Ishikawa (cell line): ENCODE results near the gene CLRN2.

Experiments
- CEBPB ChIP-seq: IDR thresholded peaks from 2 replicates; pipeline ENCODE4 v1.6.1; 2012
- CREB1 ChIP-seq: IDR thresholded peaks from 2 replicates; pipeline ENCODE4 v1.6.1; 2012; ENCODE audit warnings: low read depth
- EGR1 ChIP-seq: IDR thresholded peaks from 2 replicates; pipeline ENCODE4 v1.6.1; 2012
- EP300 ChIP-seq: IDR thresholded peaks from 2 replicates; pipeline ENCODE4 v1.6.1; 2012; ENCODE audit warnings: borderline replicate concordance
- FOXM1 ChIP-seq: IDR thresholded peaks from 2 replicates; pipeline ENCODE4 v1.6.1; 2012; ENCODE audit warnings: low read depth, borderline replicate concordance
- NFIC ChIP-seq: IDR thresholded peaks from 2 replicates; pipeline ENCODE4 v1.6.1; 2012
- RAD21 ChIP-seq: IDR thresholded peaks from 2 replicates; pipeline ENCODE4 v1.6.1; 2012; ENCODE audit warnings: low read depth
- TAF1 ChIP-seq: IDR thresholded peaks from 2 replicates; pipeline ENCODE4 v1.6.1; 2012; ENCODE audit warnings: low read depth, mild to moderate bottlenecking
- TCF12 ChIP-seq: IDR thresholded peaks from 2 replicates; pipeline ENCODE4 v1.6.1; 2012; ENCODE audit warnings: low read depth
- TEAD4 ChIP-seq: IDR thresholded peaks from 2 replicates; pipeline ENCODE4 v1.6.1; 2012
- YY1 ChIP-seq: IDR thresholded peaks from 2 replicates; pipeline ENCODE4 v1.6.1; 2012; ENCODE audit warnings: low read depth
- ZBTB7A ChIP-seq: IDR thresholded peaks from 2 replicates; pipeline ENCODE4 v1.6.1; 2012; ENCODE audit warnings: low read depth
- TF ChIP-seq, protein P1 (sequence below): IDR thresholded peaks from 2 replicates; pipeline ENCODE4 v1.6.1; 2012; ENCODE audit warnings: low read depth, mild to moderate bottlenecking
- TF ChIP-seq, protein P2 (sequence below): IDR thresholded peaks from 2 replicates; pipeline ENCODE4 v1.6.1; 2012
- TF ChIP-seq, protein P3 (sequence below): IDR thresholded peaks from 2 replicates; pipeline ENCODE4 v1.6.1; 2012

CLRN2 gene

DNA sequence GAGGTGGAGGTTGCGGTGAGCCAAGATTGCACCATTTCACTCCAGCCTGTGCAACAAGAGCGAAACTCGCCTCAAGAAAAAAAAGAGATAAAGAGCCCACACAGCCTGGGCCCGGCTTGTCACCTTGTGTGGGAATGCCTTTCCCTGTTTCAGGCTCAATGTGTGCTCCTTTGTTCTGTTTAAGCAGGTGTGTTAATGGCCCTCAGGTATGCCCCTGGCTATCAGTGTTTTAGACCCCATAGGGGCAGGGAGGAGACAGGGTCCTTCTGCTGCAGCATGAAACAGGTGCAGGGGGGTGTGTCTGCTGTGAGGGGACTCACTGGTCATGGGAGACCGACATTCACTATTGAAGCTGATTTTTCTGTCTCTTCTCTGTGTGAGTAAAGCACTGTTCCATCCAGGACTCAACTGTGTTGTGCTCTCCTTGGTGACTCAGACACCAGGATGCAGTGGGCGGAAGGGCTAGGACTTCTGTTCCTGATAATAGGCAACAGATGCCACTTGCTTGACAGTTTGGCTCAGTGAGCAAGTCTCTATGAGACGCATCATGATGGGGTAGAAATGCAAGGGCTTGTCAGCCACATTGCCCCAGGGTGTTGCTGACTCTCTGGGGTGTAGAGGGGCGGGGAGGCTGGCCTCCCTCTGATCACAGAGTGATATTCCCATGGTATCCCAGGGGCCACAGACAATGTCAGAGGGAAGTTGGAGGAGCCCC, 46.4 kb downstream of the CLRN2 start:
- no peak for TF ChIP-seq TEAD4
- no peak for TF ChIP-seq CREB1

DNA sequence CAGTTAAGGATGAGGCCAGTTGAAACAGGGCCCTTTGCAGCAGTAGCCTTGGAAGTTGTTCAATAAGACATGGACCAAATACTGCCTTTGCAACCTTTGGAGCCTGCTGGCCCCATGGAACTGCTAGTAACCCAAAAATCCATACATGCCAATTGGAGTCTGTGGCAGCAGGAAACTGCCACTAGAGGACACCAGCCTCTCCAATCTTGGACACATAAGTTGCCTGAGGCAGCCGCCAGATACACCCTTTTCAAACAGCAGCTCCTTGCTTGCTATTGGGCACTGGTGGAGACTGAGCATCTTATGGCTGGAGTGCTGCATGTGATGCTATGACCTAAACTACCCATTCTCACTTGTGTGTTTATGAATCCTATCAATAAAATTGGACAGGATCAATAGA, 47.2 kb downstream of the CLRN2 start:
- TF ChIP-seq ZBTB7A (no peak), EP300 (no peak), TAF1 (no peak), EGR1 (no peak), TCF12 (no peak), TEAD4 (no peak), RAD21 (no peak), YY1 (no peak), CREB1 (no peak), FOXM1 (no peak)
- TF ChIP-seq, protein P1, sequence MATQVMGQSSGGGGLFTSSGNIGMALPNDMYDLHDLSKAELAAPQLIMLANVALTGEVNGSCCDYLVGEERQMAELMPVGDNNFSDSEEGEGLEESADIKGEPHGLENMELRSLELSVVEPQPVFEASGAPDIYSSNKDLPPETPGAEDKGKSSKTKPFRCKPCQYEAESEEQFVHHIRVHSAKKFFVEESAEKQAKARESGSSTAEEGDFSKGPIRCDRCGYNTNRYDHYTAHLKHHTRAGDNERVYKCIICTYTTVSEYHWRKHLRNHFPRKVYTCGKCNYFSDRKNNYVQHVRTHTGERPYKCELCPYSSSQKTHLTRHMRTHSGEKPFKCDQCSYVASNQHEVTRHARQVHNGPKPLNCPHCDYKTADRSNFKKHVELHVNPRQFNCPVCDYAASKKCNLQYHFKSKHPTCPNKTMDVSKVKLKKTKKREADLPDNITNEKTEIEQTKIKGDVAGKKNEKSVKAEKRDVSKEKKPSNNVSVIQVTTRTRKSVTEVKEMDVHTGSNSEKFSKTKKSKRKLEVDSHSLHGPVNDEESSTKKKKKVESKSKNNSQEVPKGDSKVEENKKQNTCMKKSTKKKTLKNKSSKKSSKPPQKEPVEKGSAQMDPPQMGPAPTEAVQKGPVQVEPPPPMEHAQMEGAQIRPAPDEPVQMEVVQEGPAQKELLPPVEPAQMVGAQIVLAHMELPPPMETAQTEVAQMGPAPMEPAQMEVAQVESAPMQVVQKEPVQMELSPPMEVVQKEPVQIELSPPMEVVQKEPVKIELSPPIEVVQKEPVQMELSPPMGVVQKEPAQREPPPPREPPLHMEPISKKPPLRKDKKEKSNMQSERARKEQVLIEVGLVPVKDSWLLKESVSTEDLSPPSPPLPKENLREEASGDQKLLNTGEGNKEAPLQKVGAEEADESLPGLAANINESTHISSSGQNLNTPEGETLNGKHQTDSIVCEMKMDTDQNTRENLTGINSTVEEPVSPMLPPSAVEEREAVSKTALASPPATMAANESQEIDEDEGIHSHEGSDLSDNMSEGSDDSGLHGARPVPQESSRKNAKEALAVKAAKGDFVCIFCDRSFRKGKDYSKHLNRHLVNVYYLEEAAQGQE: no peak
- TF ChIP-seq, protein P2, sequence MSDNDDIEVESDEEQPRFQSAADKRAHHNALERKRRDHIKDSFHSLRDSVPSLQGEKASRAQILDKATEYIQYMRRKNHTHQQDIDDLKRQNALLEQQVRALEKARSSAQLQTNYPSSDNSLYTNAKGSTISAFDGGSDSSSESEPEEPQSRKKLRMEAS: no peak
- TF ChIP-seq, protein P3, sequence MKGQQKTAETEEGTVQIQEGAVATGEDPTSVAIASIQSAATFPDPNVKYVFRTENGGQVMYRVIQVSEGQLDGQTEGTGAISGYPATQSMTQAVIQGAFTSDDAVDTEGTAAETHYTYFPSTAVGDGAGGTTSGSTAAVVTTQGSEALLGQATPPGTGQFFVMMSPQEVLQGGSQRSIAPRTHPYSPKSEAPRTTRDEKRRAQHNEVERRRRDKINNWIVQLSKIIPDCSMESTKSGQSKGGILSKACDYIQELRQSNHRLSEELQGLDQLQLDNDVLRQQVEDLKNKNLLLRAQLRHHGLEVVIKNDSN: no peak

DNA sequence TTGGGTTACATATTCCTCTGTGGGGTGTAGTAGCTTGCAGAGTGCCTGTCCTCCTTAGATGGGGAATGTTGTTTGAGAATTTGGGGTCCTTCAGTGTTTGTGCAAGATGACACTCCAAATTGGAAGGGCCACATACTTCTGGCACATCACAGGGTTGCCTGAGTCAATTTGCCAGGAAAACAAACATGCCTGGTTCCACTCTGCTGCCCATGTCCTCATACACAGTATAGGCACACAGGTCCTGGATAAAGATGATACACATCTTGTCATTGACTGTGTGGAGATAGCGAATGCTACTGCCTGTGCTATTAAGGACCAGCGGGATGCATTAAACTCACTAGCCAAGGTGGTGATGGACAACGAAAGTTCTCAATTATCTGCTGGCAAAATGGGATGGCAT, 50.9 kb downstream of the CLRN2 start:
- TF ChIP-seq CEBPB: no peak
- TF ChIP-seq, protein P2: no peak
- no peak for TF ChIP-seq CREB1
- TF ChIP-seq TCF12: no peak
- TF ChIP-seq RAD21: no peak
- no peak for TF ChIP-seq TAF1
- TF ChIP-seq, protein P1: no peak

DNA sequence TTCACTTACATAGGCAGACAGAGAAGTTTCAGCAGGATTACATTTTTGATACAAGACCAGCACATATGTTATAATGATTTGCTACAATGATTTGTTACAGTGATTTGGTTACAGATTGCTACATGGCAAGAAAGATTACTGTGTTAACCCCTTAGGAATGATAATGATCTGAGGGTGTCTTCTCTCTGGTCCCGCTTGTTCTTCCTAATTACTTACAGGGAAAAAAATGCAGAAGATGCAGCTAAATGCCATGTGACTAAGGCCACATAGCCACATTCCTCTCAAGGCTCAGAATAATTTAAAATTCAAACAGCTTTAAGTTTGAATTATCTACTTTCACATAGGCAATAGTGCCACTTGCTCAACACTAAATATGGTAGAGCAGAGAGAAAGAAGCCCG, 52.3 kb downstream of the CLRN2 start:
- TF ChIP-seq NFIC (no peak), CREB1 (no peak), RAD21 (no peak), EGR1 (no peak), ZBTB7A (no peak), TAF1 (no peak), CEBPB (no peak)

DNA sequence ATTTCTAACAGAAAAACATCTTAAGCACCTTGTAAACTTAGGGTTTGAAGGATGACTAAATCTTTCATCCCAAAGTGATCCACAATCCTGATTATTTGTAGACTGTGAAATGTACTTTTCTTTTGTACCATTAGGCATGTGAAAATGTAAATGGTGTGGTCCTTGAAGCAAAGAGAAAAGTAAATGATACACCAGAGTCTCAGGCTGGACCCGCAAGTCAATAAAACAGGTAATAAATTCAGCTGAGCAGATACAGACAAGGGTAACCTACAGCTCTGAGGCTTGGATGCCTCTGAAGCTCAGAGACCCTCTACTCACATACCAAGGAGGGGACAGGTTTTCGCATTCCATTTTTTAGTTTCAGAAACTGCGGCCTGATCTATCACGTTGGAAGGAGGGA, 59.2 kb downstream of the CLRN2 start:
- no peak for TF ChIP-seq TEAD4
- no peak for TF ChIP-seq RAD21
- no peak for TF ChIP-seq TCF12
- TF ChIP-seq, protein P3: no peak
- no peak for TF ChIP-seq EP300
- no peak for TF ChIP-seq CREB1
- TF ChIP-seq, protein P2: no peak
- no peak for TF ChIP-seq EGR1
- no peak for TF ChIP-seq TAF1
- TF ChIP-seq NFIC: no peak
- TF ChIP-seq, protein P1: no peak
